Amygdala (tissue), 56 donors: ENCODE data around the gene SLC35G1.

ENCODE experiments used
- DNase-seq, 56 donors: peaks; one replicate each; lab custom pipeline; 2025; lab: John Stamatoyannopoulos, UW

Gene SLC35G1

GRCh38 chr10:93874309-93875031, 19.3 kb upstream of the SLC35G1 start:
- no peak for DNase-seq

- no peak for DNase-seq
Measured at GRCh38 chr10:93875032-93875358, 18.8 kb upstream of the SLC35G1 start.

- DNase-seq, result no peak
Measured at GRCh38 chr10:93876381-93876780, 17.4 kb upstream of the SLC35G1 start.

GRCh38 chr10:93879273-93879672, 14.5 kb upstream of the SLC35G1 start:
- no peak for DNase-seq

- no peak for DNase-seq
Measured at GRCh38 chr10:93894516-93895378, 969 bp downstream of the SLC35G1 start.

- DNase-seq, result no peak
Measured at GRCh38 chr10:93897070-93897780, 3.4 kb downstream of the SLC35G1 start.

- no peak for DNase-seq
Measured at GRCh38 chr10:93899109-93899508, 5.3 kb downstream of the SLC35G1 start.

GRCh38 chr10:93903051-93903450, 9.3 kb downstream of the SLC35G1 start:
- DNase-seq, result no peak

- no peak for DNase-seq
Measured at GRCh38 chr10:93904901-93905300, 11.1 kb downstream of the SLC35G1 start.

- DNase-seq, result no peak
Measured at GRCh38 chr10:93907059-93907458, 13.3 kb downstream of the SLC35G1 start.

GRCh38 chr10:93911866-93912265, 18.1 kb downstream of the SLC35G1 start:
- no peak for DNase-seq

GRCh38 chr10:93912444-93912843, 18.7 kb downstream of the SLC35G1 start:
- DNase-seq, result no peak

- DNase-seq, result no peak
Measured at GRCh38 chr10:93913706-93914105, 19.9 kb downstream of the SLC35G1 start.

- DNase-seq, result no peak
Measured at GRCh38 chr10:93915598-93915997, 21.8 kb downstream of the SLC35G1 start.

- no peak for DNase-seq
Measured at GRCh38 chr10:93916257-93917063, 22.7 kb downstream of the SLC35G1 start.

- no peak for DNase-seq
Measured at GRCh38 chr10:93917064-93917391, 23.2 kb downstream of the SLC35G1 start.

- DNase-seq, result no peak
Measured at GRCh38 chr10:93917821-93918220, 24.0 kb downstream of the SLC35G1 start.

GRCh38 chr10:93921338-93921737, 27.6 kb downstream of the SLC35G1 start:
- DNase-seq, result no peak

GRCh38 chr10:93926613-93927012, 32.8 kb downstream of the SLC35G1 start:
- DNase-seq, result no peak

GRCh38 chr10:93938140-93938539, 44.4 kb downstream of the SLC35G1 start:
- DNase-seq, result no peak

- no peak for DNase-seq
Measured at GRCh38 chr10:93940881-93941280, 47.1 kb downstream of the SLC35G1 start.
